HepG2 (cell line): Measurements from ENCODE around the gene PIK3R3. TPM values are rescaled to one million over a fixed set of nuclear protein-coding genes. Genes with fewer than 3 reads are reported as not detected.

Experiments used
- CBX1 ChIP-seq: IDR thresholded peaks from one replicate; pipeline ENCODE4 v1.6.1; 2016; ENCODE audit warnings: antibody characterized with exemption, low read depth
- CENPBD1 ChIP-seq: sonication (generic); formaldehyde crosslinking; IDR thresholded peaks from 2 replicates; pipeline ENCODE4 v1.8.0; 2022; ENCODE audit warnings: missing genetic modification reagents, low read depth, mild to moderate bottlenecking, borderline replicate concordance
- FOXM1 ChIP-seq: sonication (generic); formaldehyde crosslinking; IDR thresholded peaks from 2 replicates; pipeline ENCODE4 v1.5.0; 2020; ENCODE audit warnings: missing genetic modification reagents
- FUBP1 ChIP-seq: sonication (generic); formaldehyde crosslinking; IDR thresholded peaks from 2 replicates; pipeline ENCODE4 v1.5.1; 2020; ENCODE audit warnings: missing genetic modification reagents, mild to moderate bottlenecking, borderline replicate concordance
- IKZF4 ChIP-seq: sonication (generic); formaldehyde crosslinking; IDR thresholded peaks from 2 replicates; pipeline ENCODE4 v1.5.1; 2020; ENCODE audit warnings: borderline replicate concordance, mild to moderate bottlenecking, low read depth, missing genetic modification reagents; ENCODE audit errors: not compliant biosample characterization
- MAFG ChIP-seq: sonication (generic); formaldehyde crosslinking; IDR thresholded peaks from 2 replicates; pipeline ENCODE4 v1.5.1; 2020; ENCODE audit warnings: mild to moderate bottlenecking, missing genetic modification reagents
- MBD4 ChIP-seq: IDR thresholded peaks from 2 replicates; pipeline ENCODE4 v1.6.1; 2012; ENCODE audit warnings: low read length, inconsistent platforms, borderline replicate concordance
- MBNL3 ChIP-seq: fragments of 250-450 bp; sonication (Bioruptor Pico); conservative IDR thresholded peaks from 2 replicates; pipeline ENCODE4 v1.8.0; 2022; ENCODE audit warnings: mild to moderate bottlenecking, inconsistent platforms
- MTF2 ChIP-seq: sonication (generic); formaldehyde crosslinking; IDR thresholded peaks from 2 replicates; pipeline ENCODE4 v1.5.0; 2020; ENCODE audit warnings: missing genetic modification reagents, borderline replicate concordance
- NCOA1 ChIP-seq: sonication (generic); formaldehyde crosslinking; IDR thresholded peaks from 2 replicates; pipeline ENCODE4 v1.9.0; 2021; ENCODE audit warnings: missing genetic modification reagents
- NFE2 ChIP-seq: sonication (generic); formaldehyde crosslinking; IDR thresholded peaks from 2 replicates; pipeline ENCODE4 v1.4.0; 2020; ENCODE audit warnings: missing genetic modification reagents
- NFRKB ChIP-seq: fragments of 450-650 bp; IDR thresholded peaks from 2 replicates; pipeline ENCODE4 v1.6.1; 2017
- RFX3 ChIP-seq: IDR thresholded peaks from 2 replicates; pipeline ENCODE4 v1.6.1; 2016; ENCODE audit warnings: missing biosample characterization, missing genetic modification reagents
- SRSF1 ChIP-seq: fragments of 200-400 bp; formaldehyde crosslinking; optimal IDR thresholded peaks from 2 replicates; pipeline ENCODE3; 2017; ENCODE audit warnings: mild to moderate bottlenecking, low read depth, low read length, moderate library complexity
- U2AF2 ChIP-seq: fragments of 200-400 bp; formaldehyde crosslinking; IDR thresholded peaks from 2 replicates; pipeline ENCODE4 v1.6.1; 2017; ENCODE audit warnings: low read depth, mild to moderate bottlenecking, low read length
- ZNF138 ChIP-seq: sonication (generic); formaldehyde crosslinking; IDR thresholded peaks from 2 replicates; pipeline ENCODE4 v1.5.0; 2020; ENCODE audit warnings: mild to moderate bottlenecking, low read depth, missing genetic modification reagents
- ZNF180 ChIP-seq: sonication (generic); formaldehyde crosslinking; IDR thresholded peaks from 2 replicates; pipeline ENCODE4 v1.4.0; 2020; ENCODE audit warnings: low read depth, missing genetic modification reagents, borderline replicate concordance
- ZNF20 ChIP-seq: sonication (generic); formaldehyde crosslinking; IDR thresholded peaks from 2 replicates; pipeline ENCODE4 v1.4.0; 2020; ENCODE audit warnings: mild to moderate bottlenecking, moderate library complexity, missing genetic modification reagents
- ZNF264 ChIP-seq: sonication (generic); formaldehyde crosslinking; IDR thresholded peaks from 2 replicates; pipeline ENCODE4 v1.4.0; 2020; ENCODE audit warnings: missing genetic modification reagents
- ZNF446 ChIP-seq: sonication (generic); formaldehyde crosslinking; IDR thresholded peaks from 2 replicates; pipeline ENCODE4 v1.5.0; 2020; ENCODE audit warnings: mild to moderate bottlenecking, missing genetic modification reagents
- ZNF484 ChIP-seq: sonication (generic); formaldehyde crosslinking; IDR thresholded peaks from 2 replicates; pipeline ENCODE4 v1.5.1; 2020; ENCODE audit warnings: mild to moderate bottlenecking, low read depth, missing genetic modification reagents, borderline replicate concordance
- ZNF619 ChIP-seq: sonication (generic); formaldehyde crosslinking; IDR thresholded peaks from 2 replicates; pipeline ENCODE4 v1.4.0; 2020; ENCODE audit warnings: mild to moderate bottlenecking, missing genetic modification reagents
- ZNF644 ChIP-seq: IDR thresholded peaks from 2 replicates; pipeline ENCODE4 v1.6.1; 2016; ENCODE audit warnings: low read depth
- ZNF782 ChIP-seq: sonication (generic); formaldehyde crosslinking; IDR thresholded peaks from 2 replicates; pipeline ENCODE4 v1.4.0; 2020; ENCODE audit warnings: missing genetic modification reagents, mild to moderate bottlenecking, borderline replicate concordance
- ZSCAN25 ChIP-seq: sonication (generic); formaldehyde crosslinking; IDR thresholded peaks from 2 replicates; pipeline ENCODE4 v1.8.0; 2022; ENCODE audit warnings: mild to moderate bottlenecking, missing genetic modification reagents
- polyA plus RNA-seq, 8 experiments: library from polyadenylated mRNA; depleted of rRNA in 3 of 8; stranded (reverse) in 7 of 8; unstranded in 1 of 8; fragments of >200 nt; fragmentation: Illumina TruSeq in 4 of 8; extraction: Trizol in 4 of 8; gene quantifications; 2 replicates each; pipeline versions ENCODE4 v1.2.1 to v1.2.3, GENCODE V29; 2011 to 2016; ENCODE audit warnings: low read depth in 4 of 8, missing spikeins in 1 of 8, mixed read lengths in 1 of 8; ENCODE audit not compliant: insufficient read depth in 1 of 8
- total RNA-seq, 5 experiments: library from RNA; depleted of rRNA; stranded (reverse); fragments of >200 nt; fragmentation: Illumina TruSeq; extraction: Trizol; gene quantifications; 2 replicates each; pipeline ENCODE4 v1.2.3, GENCODE V29; 2016; ENCODE audit warnings: low read depth in 1 of 5
- TF ChIP-seq, protein P1 (sequence below): sonication (generic); formaldehyde crosslinking; IDR thresholded peaks from 2 replicates; pipeline ENCODE4 v1.5.0; 2020; ENCODE audit warnings: missing genetic modification reagents, mild to moderate bottlenecking, borderline replicate concordance
- TF ChIP-seq, protein P2 (sequence below): sonication (generic); formaldehyde crosslinking; IDR thresholded peaks from 2 replicates; pipeline ENCODE4 v1.4.0; 2020; ENCODE audit warnings: missing genetic modification reagents

PIK3R3 gene
- total and polyA plus RNA-seq, 2 of the 13 experiments (the other 11 are each of a cell fraction or from before 2014, with no cell fraction given): 0.37 to 6.9 TPM

DNA sequence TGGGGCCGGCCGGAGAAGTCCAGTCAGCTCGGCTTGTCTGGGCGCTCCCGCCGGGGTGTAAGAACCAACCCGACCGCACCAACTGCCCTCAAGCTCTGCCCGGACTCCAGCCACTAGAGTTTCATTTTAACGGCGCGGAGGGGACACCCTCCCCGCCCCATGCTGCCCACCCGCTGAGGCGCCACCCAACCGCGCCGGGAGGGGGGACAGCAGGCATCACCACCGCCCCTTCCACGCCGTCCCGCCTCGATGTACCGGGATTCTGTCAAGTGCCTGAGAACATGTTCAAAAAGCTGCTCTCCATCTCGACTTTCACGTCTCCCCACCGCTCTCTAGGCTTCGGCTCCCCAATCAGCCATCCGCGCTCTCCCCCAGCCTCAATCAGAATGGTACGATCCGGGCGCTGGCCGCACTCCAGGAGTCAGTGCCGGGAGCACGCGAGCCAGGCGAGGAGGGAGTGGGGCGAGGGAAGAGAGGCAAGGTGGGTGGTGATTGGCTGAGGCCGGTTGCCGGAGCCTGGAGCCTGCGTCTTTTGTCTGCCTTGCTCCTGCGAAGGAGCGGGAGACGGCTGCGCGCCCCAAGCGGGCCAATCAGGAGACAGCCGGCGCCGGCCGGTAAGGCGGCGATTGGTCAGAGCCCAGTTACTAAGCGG lies at the start of gene PIK3R3 (continued):
- TF ChIP-seq, protein P1, sequence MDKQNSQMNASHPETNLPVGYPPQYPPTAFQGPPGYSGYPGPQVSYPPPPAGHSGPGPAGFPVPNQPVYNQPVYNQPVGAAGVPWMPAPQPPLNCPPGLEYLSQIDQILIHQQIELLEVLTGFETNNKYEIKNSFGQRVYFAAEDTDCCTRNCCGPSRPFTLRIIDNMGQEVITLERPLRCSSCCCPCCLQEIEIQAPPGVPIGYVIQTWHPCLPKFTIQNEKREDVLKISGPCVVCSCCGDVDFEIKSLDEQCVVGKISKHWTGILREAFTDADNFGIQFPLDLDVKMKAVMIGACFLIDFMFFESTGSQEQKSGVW: peak; percentile 90; the same call in 1 of the 2 replicates
- TF ChIP-seq MBNL3 (CRISPR knock-in tag): no peak
- TF ChIP-seq MAFG (CRISPR knock-in tag): no peak
- TF ChIP-seq MTF2: peak; percentile 70; the same call in 1 of the 2 replicates
- no peak for TF ChIP-seq MBD4
- peak; percentile 91 for TF ChIP-seq FOXM1 (CRISPR knock-in tag)
- TF ChIP-seq ZNF782: peak; percentile 67
- no peak for TF ChIP-seq FUBP1 (CRISPR knock-in tag)
- TF ChIP-seq ZNF138 (CRISPR knock-in tag): peak; percentile 93
- TF ChIP-seq RFX3 (CRISPR knock-in tag): 0 out of 2 replicates have a peak, but pooled peaks have one; percentile 25
- peak; percentile 94 for TF ChIP-seq NCOA1 (CRISPR knock-in tag)
- TF ChIP-seq ZNF484 (CRISPR knock-in tag): no peak
- TF ChIP-seq ZNF619: peak; percentile 87
- no peak; the same call in 1 of the 2 replicates for TF ChIP-seq CENPBD1 (CRISPR knock-in tag)
- TF ChIP-seq ZNF264 (CRISPR knock-in tag): peak; percentile 94
- TF ChIP-seq, protein P2, sequence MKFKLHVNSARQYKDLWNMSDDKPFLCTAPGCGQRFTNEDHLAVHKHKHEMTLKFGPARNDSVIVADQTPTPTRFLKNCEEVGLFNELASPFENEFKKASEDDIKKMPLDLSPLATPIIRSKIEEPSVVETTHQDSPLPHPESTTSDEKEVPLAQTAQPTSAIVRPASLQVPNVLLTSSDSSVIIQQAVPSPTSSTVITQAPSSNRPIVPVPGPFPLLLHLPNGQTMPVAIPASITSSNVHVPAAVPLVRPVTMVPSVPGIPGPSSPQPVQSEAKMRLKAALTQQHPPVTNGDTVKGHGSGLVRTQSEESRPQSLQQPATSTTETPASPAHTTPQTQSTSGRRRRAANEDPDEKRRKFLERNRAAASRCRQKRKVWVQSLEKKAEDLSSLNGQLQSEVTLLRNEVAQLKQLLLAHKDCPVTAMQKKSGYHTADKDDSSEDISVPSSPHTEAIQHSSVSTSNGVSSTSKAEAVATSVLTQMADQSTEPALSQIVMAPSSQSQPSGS (CRISPR knock-in tag): peak; percentile 86
- TF ChIP-seq IKZF4: peak; percentile 94
- TF ChIP-seq SRSF1: peak; percentile 66
- TF ChIP-seq NFRKB: no peak
- 0 out of 2 replicates have a peak, but pooled peaks have one; percentile 87 for TF ChIP-seq U2AF2
- no peak; the same call in 1 of the 2 replicates for TF ChIP-seq ZNF180 (CRISPR knock-in tag)
- 0 out of 2 replicates have a peak, but pooled peaks have one; percentile 17 for TF ChIP-seq ZNF644 (CRISPR knock-in tag)
- peak; percentile 57 for TF ChIP-seq CBX1
- peak; percentile 96 for TF ChIP-seq ZNF446 (CRISPR knock-in tag)
- TF ChIP-seq ZSCAN25 (CRISPR knock-in tag): peak; percentile 68; the same call in 1 of the 2 replicates
- TF ChIP-seq ZNF20 (CRISPR knock-in tag): peak; percentile 90; the same call in 1 of the 2 replicates
- peak; percentile 44; the same call in 1 of the 2 replicates for TF ChIP-seq NFE2 (CRISPR knock-in tag)
